Inferior parietal cortex (tissue), 1 donor: ENCODE measurements around the gene SPIN4.
"Not testable (repeated sequence)": the region's sequence is repeated elsewhere in the genome, so short reads cannot be mapped to it uniquely, and the experiment has no call there.

Experiments used
- DNase-seq: peaks from one replicate; pipeline ENCODE4 v3.0.0-alpha.2; 2016; ENCODE audit errors: extremely low spot score

Gene SPIN4

DNA sequence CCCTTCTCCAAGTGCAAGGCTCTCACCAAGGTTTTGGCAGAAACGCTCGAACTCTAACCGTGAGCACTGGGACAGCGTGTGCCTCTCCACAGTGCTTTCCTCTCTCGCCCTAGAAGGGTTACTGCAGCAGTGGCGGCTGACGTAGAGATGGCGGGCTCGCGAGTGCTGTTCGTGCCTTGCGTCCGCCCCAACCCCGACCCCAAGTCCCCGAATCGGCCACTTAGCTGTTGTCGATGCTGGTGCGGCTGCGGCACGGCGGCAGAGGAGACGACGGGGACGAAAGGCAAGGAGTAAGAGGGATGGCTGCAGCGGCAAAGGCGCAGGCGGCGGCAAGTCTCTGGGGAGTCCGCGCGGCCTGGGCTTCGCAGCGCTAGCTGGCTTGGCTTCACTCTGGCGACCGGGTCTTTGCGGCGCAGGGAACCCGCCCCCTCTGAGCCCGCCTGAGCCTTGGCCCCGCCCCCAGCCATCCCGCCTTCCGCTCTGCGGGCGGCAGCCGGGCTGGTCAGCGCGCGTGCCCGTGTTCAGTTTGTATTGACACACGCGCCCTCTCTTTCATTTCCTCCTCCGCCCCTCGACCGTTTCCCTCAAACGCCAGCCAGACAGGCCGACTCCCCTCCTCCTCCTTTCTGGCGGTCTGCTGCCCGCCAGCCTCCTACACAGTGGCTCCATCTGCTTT lies at the start of gene SPIN4:
SPIN4 (minus strand) TSS at position 392 of the 676 bp plus-strand sequence. CDS start 513 bp downstream, outside the sequence.
- peak; percentile 51 for DNase-seq

DNA sequence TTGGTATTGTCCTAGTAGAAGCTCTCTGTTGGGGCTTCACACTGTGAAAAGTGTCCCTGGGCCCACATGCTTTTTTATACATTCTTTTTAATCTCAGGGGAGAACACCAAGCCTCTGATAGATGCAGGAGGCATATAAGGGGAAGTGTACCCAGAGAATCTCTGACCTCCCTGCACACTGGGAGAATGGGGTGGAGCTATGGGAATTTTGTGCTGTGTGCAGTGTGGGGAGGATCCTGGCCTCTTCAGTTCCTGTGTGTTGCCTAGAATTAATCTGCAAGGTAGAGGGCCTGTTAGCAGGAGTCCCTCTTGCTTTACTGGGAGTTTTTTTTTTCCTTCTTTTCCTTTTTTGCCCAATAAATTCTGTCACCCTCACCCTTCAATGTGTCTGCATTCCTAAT lies 49.2 kb upstream of the SPIN4 start:
- no peak for DNase-seq

DNA sequence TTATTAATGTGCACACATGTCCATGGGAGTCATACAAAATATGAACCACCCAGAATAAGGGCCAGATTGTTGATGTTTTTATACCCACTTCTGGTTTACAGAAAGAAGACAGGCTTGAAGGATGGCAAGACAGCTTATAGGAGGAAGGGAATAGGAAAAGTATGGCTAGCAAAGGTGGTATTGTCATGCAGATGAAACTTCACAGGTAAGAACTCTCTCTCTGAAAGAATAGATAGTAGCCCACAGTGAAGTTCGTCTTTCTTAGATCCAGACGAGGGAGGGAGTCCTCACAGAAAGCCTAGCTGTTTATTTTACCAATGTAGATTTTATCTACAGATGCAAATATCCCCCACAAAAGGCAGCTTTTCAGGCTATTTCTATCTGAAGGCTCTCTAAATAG lies 43.7 kb upstream of the SPIN4 start:
- DNase-seq, result no peak

DNA sequence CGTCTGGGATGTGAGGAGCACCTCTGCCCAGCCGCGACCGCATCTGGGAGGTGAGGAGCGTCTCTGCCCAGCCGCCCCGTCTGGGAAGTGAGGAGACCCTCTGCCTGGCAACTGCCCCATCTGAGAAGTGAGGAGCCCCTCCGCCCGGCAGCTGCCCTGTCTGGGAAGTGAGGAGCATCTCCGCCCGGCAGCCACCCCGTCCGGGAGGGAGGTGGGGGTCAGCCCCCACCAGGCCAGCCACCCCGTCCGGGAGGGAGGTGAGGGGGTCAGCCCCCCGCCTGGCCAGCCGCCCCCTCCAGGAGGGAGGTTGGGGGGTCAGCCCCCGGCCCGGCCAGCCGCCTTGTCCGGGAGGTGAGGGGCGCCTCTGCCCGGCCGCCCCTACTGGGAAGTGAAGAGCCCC lies 42.0 kb upstream of the SPIN4 start:
- not testable (repeated sequence) for DNase-seq

DNA sequence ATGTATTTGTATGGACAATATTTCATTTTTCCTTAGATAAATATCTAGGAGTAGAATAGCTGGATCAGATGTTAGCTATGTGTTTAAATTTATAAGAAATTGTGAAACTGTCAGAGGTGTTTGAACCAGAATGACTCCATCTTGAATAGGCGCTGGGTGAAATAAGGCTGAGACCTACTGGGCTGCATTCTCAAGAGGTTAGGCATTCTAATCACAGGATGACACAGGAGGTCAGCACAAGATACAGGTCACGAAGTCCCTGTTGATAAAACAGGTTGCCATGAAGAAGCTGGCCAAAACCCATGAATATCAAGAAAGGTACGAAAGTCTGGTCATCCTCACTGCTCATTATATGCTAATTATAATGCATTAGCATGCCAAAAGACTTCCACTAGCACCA lies 36.3 kb upstream of the SPIN4 start:
- DNase-seq, result no peak

DNA sequence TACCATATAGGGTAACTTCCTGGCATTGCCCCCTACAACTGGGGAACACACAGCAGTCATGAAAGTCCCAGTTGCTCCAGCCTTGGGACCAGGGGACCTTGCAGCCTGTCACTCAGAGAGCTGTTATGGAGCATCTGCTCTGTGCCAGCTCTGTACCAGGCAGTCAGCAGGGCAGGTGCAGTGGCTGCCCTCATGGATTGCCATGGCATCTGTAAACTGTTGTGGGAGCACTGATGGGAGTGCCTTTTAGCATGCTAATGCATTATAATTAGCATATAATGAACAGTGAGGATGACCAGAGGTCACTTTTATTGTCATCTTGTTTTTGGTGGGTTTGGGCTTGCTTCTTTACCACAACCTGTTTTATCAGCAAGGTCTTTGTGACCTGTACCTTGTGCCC lies 33.1 kb upstream of the SPIN4 start:
- not testable (repeated sequence) for DNase-seq

DNA sequence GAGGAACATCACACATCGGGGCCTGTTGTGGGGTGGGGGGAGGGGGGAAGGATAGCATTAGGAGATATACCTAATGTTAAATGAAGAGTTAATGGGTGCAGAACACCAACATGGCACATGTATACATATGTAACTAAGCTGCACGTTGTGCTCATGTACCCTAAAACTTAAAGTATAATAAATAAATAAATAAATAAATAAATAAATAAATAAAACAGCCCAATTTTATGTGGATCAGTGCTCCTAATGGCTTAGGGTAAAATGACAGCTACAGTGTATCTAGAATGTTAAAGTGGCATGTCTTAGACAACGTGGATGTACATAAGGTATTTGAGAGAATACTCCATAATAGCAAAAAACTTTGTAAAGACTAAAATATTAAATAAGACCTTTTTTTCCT lies 21.9 kb upstream of the SPIN4 start:
- not testable (repeated sequence) for DNase-seq

DNA sequence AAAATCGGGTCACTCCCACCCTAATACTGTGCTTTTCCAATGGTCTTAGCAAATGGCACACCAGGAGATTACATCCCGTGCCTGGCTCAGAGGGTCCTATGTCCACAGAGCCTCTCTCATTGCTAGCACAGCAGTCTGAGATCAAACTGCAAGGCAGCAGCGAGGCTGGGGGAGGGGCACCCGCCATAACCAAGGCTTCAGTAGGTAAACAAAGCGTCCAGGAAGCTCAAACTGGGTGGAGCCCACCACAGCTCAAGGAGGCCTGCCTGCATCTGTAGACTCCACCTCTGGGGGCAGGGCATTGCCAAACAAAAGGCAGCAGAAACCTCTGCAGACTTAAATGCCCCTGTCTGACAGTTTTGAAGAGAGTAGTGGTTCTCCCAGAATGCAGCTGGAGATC lies 16.6 kb upstream of the SPIN4 start:
- not testable (repeated sequence) for DNase-seq

DNA sequence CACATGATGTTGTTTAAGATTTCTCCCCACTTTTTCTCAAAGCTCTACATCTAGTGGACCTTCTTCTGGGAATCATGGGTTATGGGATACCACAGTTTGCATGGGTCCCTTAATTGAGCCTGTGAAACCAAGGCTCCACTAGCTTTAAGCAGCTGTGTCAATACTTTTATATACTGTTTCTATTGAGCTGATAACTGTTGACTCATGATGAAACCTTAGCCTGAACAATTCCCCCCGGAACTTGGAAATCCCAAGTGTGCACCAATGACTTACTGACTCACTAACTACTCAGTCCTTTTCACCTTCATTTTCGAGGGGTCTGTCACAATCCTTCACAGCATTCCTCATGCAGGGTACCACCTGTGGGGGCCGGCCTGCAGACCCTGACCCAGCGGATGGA lies 12.7 kb upstream of the SPIN4 start:
- no peak for DNase-seq

DNA sequence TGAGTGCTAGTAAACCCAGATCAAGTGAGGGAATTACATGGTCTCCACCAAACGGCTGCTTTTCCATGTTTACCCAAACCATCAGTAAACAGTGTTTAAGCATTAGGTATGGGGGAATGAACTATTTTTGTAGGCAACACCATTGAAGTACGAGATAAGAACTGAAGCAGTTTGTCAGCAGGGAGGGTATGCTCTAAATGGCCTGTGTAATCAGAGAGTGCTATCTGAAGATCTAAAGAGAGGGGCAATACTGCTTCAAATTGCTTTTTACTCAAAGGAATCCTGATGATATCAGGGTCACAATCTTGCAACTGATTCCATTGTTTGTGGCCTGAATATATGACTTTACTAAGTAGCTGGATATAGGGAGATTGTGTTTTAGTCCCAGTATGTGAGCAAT lies 10.4 kb upstream of the SPIN4 start:
- no peak for DNase-seq

DNA sequence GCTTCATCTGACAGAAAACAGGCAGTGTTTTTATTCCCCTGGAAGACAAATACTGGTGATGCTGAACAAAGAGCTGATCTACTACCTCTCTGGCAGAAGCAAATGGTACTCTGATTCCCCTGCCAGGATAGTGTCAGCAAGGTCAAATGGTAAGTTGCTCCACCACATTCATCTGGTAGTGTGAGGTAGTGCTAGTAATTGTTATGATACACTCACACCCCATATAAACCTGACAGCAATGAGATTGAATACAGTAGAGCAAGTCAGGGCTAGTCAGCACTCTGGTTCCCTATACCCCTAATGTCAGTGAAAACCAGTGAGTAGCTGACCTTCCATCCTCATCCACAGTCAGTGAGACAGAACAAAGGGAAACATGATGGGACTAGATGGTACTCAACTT lies 3.4 kb upstream of the SPIN4 start:
- no peak for DNase-seq

DNA sequence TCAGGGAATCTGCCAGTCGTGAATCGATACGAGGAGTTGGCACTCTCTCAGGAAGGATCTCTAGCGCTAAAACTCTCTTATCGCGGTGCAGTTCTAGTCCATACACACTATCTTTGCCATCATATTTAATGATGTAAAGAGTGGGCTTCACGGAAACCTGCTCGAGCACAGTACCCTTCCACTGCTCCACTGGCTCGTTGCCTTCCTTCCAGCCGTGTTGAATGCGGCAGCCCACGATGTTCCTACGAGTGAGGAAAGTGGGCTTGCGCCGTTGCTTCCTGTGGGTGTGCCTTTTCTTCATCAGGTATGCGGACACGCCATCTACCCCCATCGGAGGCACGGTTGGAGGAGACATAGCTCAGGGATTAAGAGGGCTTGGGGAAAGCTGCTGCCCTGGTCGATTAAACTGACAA lies 661 bp downstream of the SPIN4 start:
- peak; percentile 34 for DNase-seq

DNA sequence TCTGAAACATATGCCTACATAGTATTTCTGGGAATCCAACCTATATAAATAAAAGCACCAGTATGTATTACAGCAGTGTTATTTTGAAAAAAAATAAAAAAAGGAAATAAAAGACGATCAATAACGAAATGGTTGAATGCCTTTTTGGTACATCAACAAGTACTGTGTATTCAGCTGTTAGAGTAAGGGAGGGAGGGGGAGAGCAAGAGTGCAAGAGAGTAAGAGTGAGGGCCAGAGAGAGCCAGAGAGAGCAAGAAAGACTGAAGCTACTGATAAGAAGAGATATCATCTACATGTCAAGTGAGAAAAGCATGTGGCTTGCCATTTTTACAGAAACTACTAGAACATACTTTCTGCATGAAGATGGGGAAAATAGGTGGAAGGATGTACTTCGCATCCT lies 1.8 kb downstream of the SPIN4 start:
- DNase-seq, result no peak

DNA sequence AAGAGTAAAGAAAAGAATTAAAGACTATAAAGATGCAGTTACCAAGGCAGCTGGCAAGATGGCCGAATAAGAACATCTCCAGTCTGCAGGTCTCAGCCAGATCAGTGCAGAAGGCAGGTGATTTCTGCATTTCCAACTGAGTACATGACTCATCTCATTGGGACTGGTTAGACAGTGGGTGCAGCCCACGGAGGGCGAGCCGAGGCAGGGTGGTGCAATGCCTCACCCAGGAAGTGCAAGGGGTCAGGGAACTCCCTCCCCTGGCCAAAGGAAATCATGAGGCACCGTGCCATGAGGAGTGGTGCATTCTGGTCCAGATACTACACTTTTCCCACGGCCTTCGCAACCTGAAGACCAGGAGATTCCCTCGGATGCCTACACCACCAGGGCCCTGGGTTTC lies 20.5 kb downstream of the SPIN4 start:
- DNase-seq, result no peak

DNA sequence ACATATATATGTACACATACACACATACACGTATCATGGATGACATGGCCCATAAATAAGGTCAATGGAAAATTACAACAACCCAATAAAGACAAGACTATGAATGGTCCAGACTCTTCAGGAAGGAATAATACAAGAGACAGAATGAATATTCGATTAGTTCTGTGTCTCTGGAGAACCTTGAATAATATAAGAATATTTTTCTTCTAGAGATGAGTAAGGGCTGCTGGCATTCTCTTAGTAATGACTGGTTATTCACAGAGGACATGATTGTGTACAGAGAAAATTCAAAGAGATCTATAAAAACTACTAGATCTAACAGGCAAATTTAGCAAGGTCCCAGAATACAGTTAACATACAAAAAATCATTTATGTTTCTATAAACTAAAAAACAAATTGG lies 23.3 kb downstream of the SPIN4 start:
- DNase-seq, result no peak

DNA sequence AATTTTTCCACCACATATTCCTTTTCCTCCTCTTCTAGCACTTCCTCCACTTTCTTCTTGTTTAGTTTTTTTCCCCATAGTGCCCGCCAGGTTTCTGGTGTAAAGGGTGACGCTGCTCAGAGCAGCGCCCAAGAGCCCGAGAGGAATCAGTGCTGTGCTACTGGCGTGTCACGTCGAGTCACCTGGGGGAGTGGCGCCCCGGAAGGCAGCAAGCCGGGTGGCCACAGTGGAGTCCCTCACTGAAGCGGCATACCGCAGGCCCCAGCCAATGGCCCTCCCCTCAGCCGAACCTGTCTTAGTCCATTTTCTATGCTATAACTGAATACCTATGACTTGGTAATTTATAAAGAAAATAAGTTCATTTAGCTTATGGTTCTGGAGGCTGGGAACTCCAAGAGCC lies 51.5 kb downstream of the SPIN4 start:
- DNase-seq, result no peak
